ENCODE data around the gene SSBP3. TPM values are rescaled to one million over a fixed set of nuclear protein-coding genes. Genes with fewer than 3 reads are reported as not detected.

Gene SSBP3
- total and polyA plus RNA-seq, 9 of the 15 experiments (the other 6 are each of a cell fraction or from before 2014, with no cell fraction given), result 8.7 to 108 (median 33.8) TPM

- TF ChIP-seq CEBPZ (IDR thresholded peaks at IDR 0.05; ENCODE audit: borderline replicate concordance, low read depth, low read length) (no peak), ZBTB40 (IDR thresholded peaks at IDR 0.05) (no peak), ZBTB40 (CRISPR knock-in tag; IDR thresholded peaks at IDR 0.05) (no peak), NRF1 (conservative IDR thresholded peaks at IDR 0.05 in 1 of 2, IDR thresholded peaks at IDR 0.05 in 1 of 2) (peak in 1 of 2 experiments; percentile 59; a peak in 2 of 4 replicates), ATF3 (IDR thresholded peaks at IDR 0.05) (no peak), ATF3 (CRISPR knock-in tag; conservative IDR thresholded peaks at IDR 0.05) (no peak), POLR2A (conservative IDR thresholded peaks at IDR 0.05) (peak; percentile 70), MAX (CRISPR knock-in tag; IDR thresholded peaks at IDR 0.05) (peak; percentile 34; the same call in 1 of the 2 replicates), ARID1B (IDR thresholded peaks at IDR 0.05) (peak; percentile 43), ZBTB7A (IDR thresholded peaks at IDR 0.05; ENCODE audit: borderline replicate concordance, control insufficient read depth, low read depth, low read length) (peak; percentile 100), ZFX (CRISPR knock-in tag; IDR thresholded peaks at IDR 0.05) (peak; percentile 50; the same call in 1 of the 2 replicates), HNRNPK (IDR thresholded peaks at IDR 0.05; ENCODE audit: low read depth, low read length, poor library complexity, severe bottlenecking) (peak; percentile 74)
These were observed at the start of gene SSBP3 (continued) for GRCh38 chr1:54406339-54407153.
